K562 (cell line): Measurements from ENCODE around the gene LYPD5. TPM values are rescaled to one million over a fixed set of nuclear protein-coding genes. Genes with fewer than 3 reads are reported as not detected.

ENCODE experiments used
- CBX1 ChIP-seq: sonication (generic); IDR thresholded peaks from 2 replicates; pipeline ENCODE4 v1.6.1; 2016; ENCODE audit warnings: antibody characterized with exemption, low read depth, mild to moderate bottlenecking
- CREB1 ChIP-seq, 2 experiments: sonication (generic) in 1 of 2; formaldehyde crosslinking in 1 of 2; IDR thresholded peaks; 2 replicates each; pipeline versions ENCODE4 v1.6.1 to v1.8.0; 2012 to 2022; ENCODE audit warnings: inconsistent platforms in 1 of 2, mild to moderate bottlenecking in 1 of 2, missing genetic modification reagents in 1 of 2, moderate library complexity in 1 of 2
- DEAF1 ChIP-seq: fragments of 450-650 bp; formaldehyde crosslinking; IDR thresholded peaks from 2 replicates; pipeline ENCODE4 v1.4.0; 2020; ENCODE audit warnings: mild to moderate bottlenecking, moderate library complexity
- FOXJ2 ChIP-seq: fragments of 200-800 bp; sonication (Bioruptor generic); IDR thresholded peaks from 2 replicates; pipeline ENCODE4 v1.6.1; 2016; ENCODE audit warnings: missing genetic modification characterization, missing compliant biosample characterization
- GMEB1 ChIP-seq: fragments of 250-450 bp; sonication (Bioruptor Pico); IDR thresholded peaks from 2 replicates; pipeline ENCODE4 v1.4.0; 2020; ENCODE audit warnings: mild to moderate bottlenecking
- GTF2A2 ChIP-seq: IDR thresholded peaks from 2 replicates; pipeline ENCODE4 v1.6.1; 2016; ENCODE audit warnings: mild to moderate bottlenecking, missing genetic modification characterization, missing compliant biosample characterization
- KHSRP ChIP-seq: fragments of 450-650 bp; IDR thresholded peaks from 2 replicates; pipeline ENCODE4 v1.6.1; 2017
- POLR2G ChIP-seq: fragments of 200-400 bp; formaldehyde crosslinking; IDR thresholded peaks from 2 replicates; pipeline ENCODE4 v1.6.1; 2017; ENCODE audit warnings: low read depth, mild to moderate bottlenecking, antibody characterized with exemption, low read length, moderate library complexity
- POLR2H ChIP-seq: IDR thresholded peaks from 2 replicates; pipeline ENCODE4 v1.6.1; 2016; ENCODE audit warnings: missing genetic modification characterization, low read depth, mild to moderate bottlenecking, control low read depth, missing compliant biosample characterization, moderate library complexity
- PTRF ChIP-seq: fragments of 450-650 bp; IDR thresholded peaks from 2 replicates; pipeline ENCODE4 v1.6.1; 2016; ENCODE audit warnings: mild to moderate bottlenecking, missing genetic modification characterization, missing compliant biosample characterization
- RUNX1 ChIP-seq: sonication (generic); IDR thresholded peaks from 2 replicates; pipeline ENCODE4 v1.6.1; 2016; ENCODE audit warnings: antibody characterized with exemption, low read depth
- SMARCA5 ChIP-seq: fragments of 450-650 bp; IDR thresholded peaks from 2 replicates; pipeline ENCODE4 v1.6.1; 2016
- SOX6 ChIP-seq: fragments of 450-650 bp; IDR thresholded peaks from 2 replicates; pipeline ENCODE4 v1.6.1; 2014; ENCODE audit warnings: mild to moderate bottlenecking
- ZC3H8 ChIP-seq: fragments of 450-650 bp; IDR thresholded peaks from 2 replicates; pipeline ENCODE4 v1.6.1; 2017
- ZFP1 ChIP-seq: fragments of 450-650 bp; formaldehyde crosslinking; IDR thresholded peaks from 2 replicates; pipeline ENCODE4 v1.4.0; 2020; ENCODE audit warnings: mild to moderate bottlenecking, mixed read lengths
- ZFX ChIP-seq: sonication (generic); formaldehyde crosslinking; IDR thresholded peaks from 2 replicates; pipeline ENCODE4 v1.8.0; 2022; ENCODE audit warnings: mild to moderate bottlenecking, missing genetic modification reagents, moderate library complexity
- ZNF408 ChIP-seq: fragments of 250-450 bp; sonication (Bioruptor Pico); IDR thresholded peaks from 2 replicates; pipeline ENCODE4 v1.4.0; 2020; ENCODE audit warnings: low read depth, mild to moderate bottlenecking, moderate library complexity
- ZNF586 ChIP-seq: fragments of 450-650 bp; formaldehyde crosslinking; conservative IDR thresholded peaks from 2 replicates; pipeline ENCODE4 v1.4.0; 2020; ENCODE audit warnings: mild to moderate bottlenecking, moderate library complexity
- ZNF707 ChIP-seq: fragments of 250-450 bp; sonication (Bioruptor Pico); conservative IDR thresholded peaks from 2 replicates; pipeline ENCODE4 v1.8.0; 2022; ENCODE audit warnings: inconsistent platforms, mild to moderate bottlenecking, moderate library complexity
- polyA plus RNA-seq, 8 experiments: library from polyadenylated mRNA; depleted of rRNA in 4 of 8; stranded (reverse) in 5 of 8; unstranded in 3 of 8; fragments of >200 nt; fragmentation: Nextera tagmentation in 2 of 8; fragmentation: Illumina TruSeq in 1 of 8; extraction: Ambion mirVana in 2 of 8; extraction: Trizol in 1 of 8; gene quantifications; 2 replicates each; pipeline versions ENCODE4 v1.2.1 to v1.2.3, GENCODE V29; 2011 to 2014; ENCODE audit warnings: inconsistent platforms in 1 of 8, missing spikeins in 1 of 8
- total RNA-seq, 7 experiments: library from RNA; depleted of rRNA in 6 of 7; stranded (reverse); fragments of >200 nt in 6 of 7; fragmentation: Illumina TruSeq in 2 of 7; extraction: Trizol in 2 of 7; gene quantifications; 2 replicates each; pipeline versions ENCODE4 v1.2.1 to v1.2.3, GENCODE V29; 2011 to 2021; ENCODE audit warnings: low replicate concordance in 1 of 7
- TF ChIP-seq, protein P1 (sequence below): sonication (generic); formaldehyde crosslinking; IDR thresholded peaks from 2 replicates; pipeline ENCODE4 v1.8.0; 2023; ENCODE audit warnings: mild to moderate bottlenecking, missing genetic modification reagents
- TF ChIP-seq, protein P2 (sequence below): fragments of 250-450 bp; sonication (Bioruptor Pico); IDR thresholded peaks from 2 replicates; pipeline ENCODE4 v1.8.0; 2022; ENCODE audit warnings: inconsistent platforms, mild to moderate bottlenecking, moderate library complexity, borderline replicate concordance

LYPD5 gene
- total and polyA plus RNA-seq, 9 of the 15 experiments (the other 6 are each of a cell fraction or from before 2014, with no cell fraction given) = 0.03 to 0.22 (median 0.10) TPM; not detected in 3

GRCh38 chr19:43780706-43781525 is 21.3 kb downstream of the LYPD5 start, which contains the start of gene KCNN4 (continued):
- no peak for TF ChIP-seq POLR2H (tag)
- TF ChIP-seq POLR2G = peak; percentile 69
- TF ChIP-seq ZNF586 (CRISPR knock-in tag) = no peak
- TF ChIP-seq, protein P1, sequence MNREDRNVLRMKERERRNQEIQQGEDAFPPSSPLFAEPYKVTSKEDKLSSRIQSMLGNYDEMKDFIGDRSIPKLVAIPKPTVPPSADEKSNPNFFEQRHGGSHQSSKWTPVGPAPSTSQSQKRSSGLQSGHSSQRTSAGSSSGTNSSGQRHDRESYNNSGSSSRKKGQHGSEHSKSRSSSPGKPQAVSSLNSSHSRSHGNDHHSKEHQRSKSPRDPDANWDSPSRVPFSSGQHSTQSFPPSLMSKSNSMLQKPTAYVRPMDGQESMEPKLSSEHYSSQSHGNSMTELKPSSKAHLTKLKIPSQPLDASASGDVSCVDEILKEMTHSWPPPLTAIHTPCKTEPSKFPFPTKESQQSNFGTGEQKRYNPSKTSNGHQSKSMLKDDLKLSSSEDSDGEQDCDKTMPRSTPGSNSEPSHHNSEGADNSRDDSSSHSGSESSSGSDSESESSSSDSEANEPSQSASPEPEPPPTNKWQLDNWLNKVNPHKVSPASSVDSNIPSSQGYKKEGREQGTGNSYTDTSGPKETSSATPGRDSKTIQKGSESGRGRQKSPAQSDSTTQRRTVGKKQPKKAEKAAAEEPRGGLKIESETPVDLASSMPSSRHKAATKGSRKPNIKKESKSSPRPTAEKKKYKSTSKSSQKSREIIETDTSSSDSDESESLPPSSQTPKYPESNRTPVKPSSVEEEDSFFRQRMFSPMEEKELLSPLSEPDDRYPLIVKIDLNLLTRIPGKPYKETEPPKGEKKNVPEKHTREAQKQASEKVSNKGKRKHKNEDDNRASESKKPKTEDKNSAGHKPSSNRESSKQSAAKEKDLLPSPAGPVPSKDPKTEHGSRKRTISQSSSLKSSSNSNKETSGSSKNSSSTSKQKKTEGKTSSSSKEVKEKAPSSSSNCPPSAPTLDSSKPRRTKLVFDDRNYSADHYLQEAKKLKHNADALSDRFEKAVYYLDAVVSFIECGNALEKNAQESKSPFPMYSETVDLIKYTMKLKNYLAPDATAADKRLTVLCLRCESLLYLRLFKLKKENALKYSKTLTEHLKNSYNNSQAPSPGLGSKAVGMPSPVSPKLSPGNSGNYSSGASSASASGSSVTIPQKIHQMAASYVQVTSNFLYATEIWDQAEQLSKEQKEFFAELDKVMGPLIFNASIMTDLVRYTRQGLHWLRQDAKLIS (CRISPR knock-in tag) = no peak
- no peak for TF ChIP-seq FOXJ2 (tag)
- no peak for TF ChIP-seq GTF2A2 (tag)
- no peak for TF ChIP-seq PTRF
- peak; percentile 64; the same call in 1 of the 2 replicates for TF ChIP-seq CBX1
- TF ChIP-seq SMARCA5 = no peak
- no peak for TF ChIP-seq ZNF408 (CRISPR knock-in tag)
- no peak for TF ChIP-seq ZNF707 (CRISPR knock-in tag)
- no peak for TF ChIP-seq CREB1 (IDR thresholded peaks at IDR 0.05)
- no peak for TF ChIP-seq CREB1 (CRISPR knock-in tag; IDR thresholded peaks at IDR 0.05)
- TF ChIP-seq ZFP1 (CRISPR knock-in tag) = no peak
- TF ChIP-seq, protein P2, sequence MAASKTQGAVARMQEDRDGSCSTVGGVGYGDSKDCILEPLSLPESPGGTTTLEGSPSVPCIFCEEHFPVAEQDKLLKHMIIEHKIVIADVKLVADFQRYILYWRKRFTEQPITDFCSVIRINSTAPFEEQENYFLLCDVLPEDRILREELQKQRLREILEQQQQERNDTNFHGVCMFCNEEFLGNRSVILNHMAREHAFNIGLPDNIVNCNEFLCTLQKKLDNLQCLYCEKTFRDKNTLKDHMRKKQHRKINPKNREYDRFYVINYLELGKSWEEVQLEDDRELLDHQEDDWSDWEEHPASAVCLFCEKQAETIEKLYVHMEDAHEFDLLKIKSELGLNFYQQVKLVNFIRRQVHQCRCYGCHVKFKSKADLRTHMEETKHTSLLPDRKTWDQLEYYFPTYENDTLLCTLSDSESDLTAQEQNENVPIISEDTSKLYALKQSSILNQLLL (CRISPR knock-in tag) = no peak
- TF ChIP-seq SOX6 = no peak
- no peak for TF ChIP-seq ZC3H8
- no peak for TF ChIP-seq RUNX1
- TF ChIP-seq GMEB1 (CRISPR knock-in tag) = no peak
- TF ChIP-seq KHSRP = 0 out of 2 replicates have a peak, but pooled peaks have one; percentile 34
- TF ChIP-seq DEAF1 = no peak
- TF ChIP-seq ZFX = no peak
